SK-N-SH (cell line): ENCODE measurements around the gene LOXHD1. TPM values are rescaled to one million over a fixed set of nuclear protein-coding genes. Genes with fewer than 3 reads are reported as not detected.

Experiments
- CTCF ChIA-PET: fragments of 300-600, 350-600 bp; formaldehyde crosslinking; extraction: SDS; loops from one replicate; lab custom pipeline; 2021; lab: Yijun Ruan, JAX
- POLR2A ChIA-PET: fragments of 350-600 bp; sonication (Branson Sonifier 250); formaldehyde crosslinking; extraction: SDS; loops from one replicate; lab custom pipeline; 2020; ENCODE audit warnings: antibody characterized with exemption, inconsistent platforms; lab: Yijun Ruan, JAX
- DNase-seq: peaks from one replicate; pipeline ENCODE4 v3.0.0; 2012
- H2AFZ ChIP-seq: fragments of 200-600 bp; sonication (generic); 2 replicates; pipeline ENCODE4 v1.8.1; 2016; ENCODE audit warnings: antibody characterized with exemption, mild to moderate bottlenecking, low read depth
- H3F3A ChIP-seq: fragments of 200-600 bp; sonication (generic); replicated peaks from 2 replicates; pipeline ENCODE3; 2016; ENCODE audit warnings: antibody characterized with exemption, mild to moderate bottlenecking; ENCODE audit not compliant: insufficient read depth
- H3K27ac ChIP-seq, 2 experiments: fragments of 200-500 bp in 1 of 2; fragments of 200-600 bp in 1 of 2; sonication (Bioruptor generic) in 1 of 2; sonication (generic), shearing (Covaris generic) in 1 of 2; 2 replicates each; pipeline versions ENCODE4 v1.5.1 to v1.6.1; 2014 to 2016; ENCODE audit warnings: low read depth in 2 of 2, inconsistent platforms in 1 of 2, low read length in 1 of 2, mild to moderate bottlenecking in 1 of 2, mixed read lengths in 1 of 2
- H3K27me3 ChIP-seq: fragments of 200-600 bp; sonication (generic), shearing (Covaris generic); 2 replicates; pipeline ENCODE4 v1.6.1; 2016; ENCODE audit warnings: mixed run types; ENCODE audit not compliant: insufficient read depth
- H3K36me3 ChIP-seq, 2 experiments: fragments of 200-500 bp in 1 of 2; fragments of 200-600 bp in 1 of 2; sonication (Bioruptor generic) in 1 of 2; sonication (generic) in 1 of 2; replicated peaks in 1 of 2; 2 replicates each; pipeline versions ENCODE3 to v1.5.1; 2014 to 2016; ENCODE audit warnings: low read length in 1 of 2, mild to moderate bottlenecking in 1 of 2; ENCODE audit not compliant: insufficient read depth in 2 of 2, control insufficient read depth in 1 of 2
- H3K4me1 ChIP-seq, 2 experiments: fragments of 200-500 bp in 1 of 2; fragments of 200-600 bp in 1 of 2; sonication (Bioruptor generic) in 1 of 2; sonication (generic), shearing (Covaris generic) in 1 of 2; 2 replicates each; pipeline versions ENCODE4 v1.5.1 to v1.6.1; 2014 to 2016; ENCODE audit warnings: low read depth in 1 of 2, low read length in 1 of 2, mixed run types in 1 of 2; ENCODE audit not compliant: insufficient read depth in 2 of 2, control insufficient read depth in 1 of 2
- H3K4me2 ChIP-seq: fragments of 200-600 bp; sonication (generic), shearing (Covaris generic); 2 replicates; pipeline ENCODE4 v1.6.1; 2017; ENCODE audit warnings: mixed run types
- H3K4me3 ChIP-seq, 2 experiments: fragments of 200-500 bp in 1 of 2; fragments of 200-600 bp in 1 of 2; sonication (Bioruptor generic) in 1 of 2; sonication (generic), shearing (Covaris generic) in 1 of 2; 2 replicates each; pipeline versions ENCODE4 v1.5.1 to v1.8.1; 2014 to 2016; ENCODE audit warnings: low read depth in 2 of 2, inconsistent platforms in 1 of 2, low read length in 1 of 2, mild to moderate bottlenecking in 1 of 2, mixed read lengths in 1 of 2, moderate library complexity in 1 of 2
- H3K79me2 ChIP-seq: fragments of 200-600 bp; sonication (generic); 2 replicates; pipeline ENCODE4 v1.8.1; 2017; ENCODE audit warnings: mild to moderate bottlenecking; ENCODE audit not compliant: insufficient read depth
- H3K9ac ChIP-seq: fragments of 200-600 bp; sonication (generic); 2 replicates; pipeline ENCODE4 v1.6.1; 2017; ENCODE audit warnings: mixed run types
- H3K9me2 ChIP-seq: fragments of 200-600 bp; sonication (generic); 2 replicates; pipeline ENCODE4 v1.6.1; 2017; ENCODE audit warnings: mixed run types
- H3K9me3 ChIP-seq: fragments of 200-600 bp; sonication (generic); 2 replicates; pipeline ENCODE4 v1.6.1; 2017; ENCODE audit warnings: mixed run types, mild to moderate bottlenecking, moderate library complexity
- H4K20me1 ChIP-seq: fragments of 200-600 bp; sonication (generic); 2 replicates; pipeline ENCODE4 v1.6.1; 2017; ENCODE audit warnings: mild to moderate bottlenecking, mixed run types; ENCODE audit not compliant: insufficient read depth
- CHD2 ChIP-seq: fragments of 150-350 bp; IDR thresholded peaks from 2 replicates; pipeline ENCODE4 v1.6.1; 2018; ENCODE audit warnings: low read length; ENCODE audit not compliant: partially characterized antibody
- CTCF ChIP-seq: fragments of 200-600 bp; sonication (generic); IDR thresholded peaks from 2 replicates; pipeline ENCODE4 v1.6.1; 2017; ENCODE audit warnings: antibody characterized with exemption, mild to moderate bottlenecking, moderate library complexity
- FOSL2 ChIP-seq: IDR thresholded peaks from 2 replicates; pipeline ENCODE4 v1.4.0; 2012; ENCODE audit warnings: low read depth, mild to moderate bottlenecking, moderate library complexity, borderline replicate concordance
- FOXJ3 ChIP-seq: sonication (generic); formaldehyde crosslinking; IDR thresholded peaks from 2 replicates; pipeline ENCODE4 v1.5.1; 2020; ENCODE audit warnings: mild to moderate bottlenecking, missing genetic modification reagents
- FOXM1 ChIP-seq: IDR thresholded peaks from 2 replicates; pipeline ENCODE4 v1.4.0; 2012; ENCODE audit warnings: low read depth, mild to moderate bottlenecking
- GATA2 ChIP-seq: sonication (generic); formaldehyde crosslinking; IDR thresholded peaks from 2 replicates; pipeline ENCODE4 v1.5.0; 2020; ENCODE audit warnings: mild to moderate bottlenecking, missing genetic modification reagents
- IRF3 ChIP-seq: fragments of 150-350 bp; IDR thresholded peaks from 2 replicates; pipeline ENCODE4 v1.6.1; 2016; ENCODE audit warnings: mild to moderate bottlenecking, low read depth, low read length
- MAX ChIP-seq: IDR thresholded peaks from 2 replicates; pipeline ENCODE4 v1.4.0; 2012; ENCODE audit warnings: low read depth
- MXI1 ChIP-seq: IDR thresholded peaks from 2 replicates; pipeline ENCODE4 v1.6.1; 2012; ENCODE audit warnings: mild to moderate bottlenecking, low read depth, low read length, improper control_type of control experiment
- NRF1 ChIP-seq: IDR thresholded peaks from 2 replicates; pipeline ENCODE4 v1.6.1; 2012; ENCODE audit warnings: low read depth, mild to moderate bottlenecking, low read length
- PBX3 ChIP-seq: IDR thresholded peaks from 2 replicates; pipeline ENCODE4; 2012
- RAD21 ChIP-seq: IDR thresholded peaks from 2 replicates; pipeline ENCODE4 v1.6.1; 2012; ENCODE audit warnings: mild to moderate bottlenecking, low read length
- RCOR1 ChIP-seq: fragments of 150-350 bp; IDR thresholded peaks from 2 replicates; pipeline ENCODE4 v1.6.1; 2017; ENCODE audit warnings: antibody characterized with exemption, low read length
- RFX5 ChIP-seq: IDR thresholded peaks from 2 replicates; pipeline ENCODE4 v1.6.1; 2012; ENCODE audit warnings: mild to moderate bottlenecking, improper control_type of control experiment, low read length
- TAF1 ChIP-seq: IDR thresholded peaks from 2 replicates; pipeline ENCODE4 v1.6.1; 2012; ENCODE audit warnings: low read depth, mild to moderate bottlenecking, low read length, moderate library complexity, borderline replicate concordance
- TEAD4 ChIP-seq: IDR thresholded peaks from 2 replicates; pipeline ENCODE4 v1.4.0; 2012; ENCODE audit warnings: mild to moderate bottlenecking, borderline replicate concordance; ENCODE audit not compliant: insufficient read depth
- USF1 ChIP-seq: IDR thresholded peaks from 2 replicates; pipeline ENCODE4 v1.4.0; 2012; ENCODE audit warnings: low read depth, borderline replicate concordance
- USF2 ChIP-seq: fragments of 150-350 bp; IDR thresholded peaks from 2 replicates; pipeline ENCODE4 v1.6.1; 2017; ENCODE audit warnings: antibody characterized with exemption, low read length, low read depth, borderline replicate concordance
- ZBTB33 ChIP-seq: IDR thresholded peaks from 2 replicates; pipeline ENCODE4 v1.4.0; 2012; ENCODE audit warnings: low read depth, borderline replicate concordance
- WGBS: methylation state at CpG from one replicate; pipeline ENCODE4 v1.1.6; 2017; ENCODE audit warnings: low lambda C conversion rate; 5-methylcytosine and 5-hydroxymethylcytosine counted together
- polyA plus RNA-seq, 3 experiments: library from polyadenylated mRNA; depleted of rRNA; stranded (reverse); fragments of >200 nt; gene quantifications; 2 replicates each; pipeline ENCODE4 v1.2.3, GENCODE V29; 2012

Gene LOXHD1
- polyA plus RNA-seq, 1 of the 3 experiments (the other 2 are of a cell fraction): not detected

GRCh38 chr18:46436621-46437020 lies 220.4 kb downstream of the LOXHD1 start:
- Histone ChIP-seq H3F3A (no peaks in the 10 kb centered on the region), H4K20me1 (no peaks in the 10 kb centered on the region), H3K36me3 (no peaks in the 10 kb centered on the region), H3K4me2 (no peak overlapping the region), H3K4me3 (no peak overlapping the region), H3K27ac (peak overlapping the region in 1 of 2 experiments; percentile 85; a peak in 2 of 4 replicates), H3K9ac (no peak overlapping the region), H3K27me3 (no peaks in the 10 kb centered on the region), H3K79me2 (no peaks in the 10 kb centered on the region), H3K9me2 (no peaks in the 10 kb centered on the region), H3K4me1 (peaks cover 0 to 41% of the 10 kb centered on the region in 2 experiments; a peak in 2 of 4 replicates), H3K9me3 (no peaks in the 10 kb centered on the region), H2AFZ (no peak overlapping the region)
- TF ChIP-seq NRF1: no peak
- TF ChIP-seq PBX3: no peak
- no peak for TF ChIP-seq FOSL2
- TF ChIP-seq USF1: no peak
- no peak for TF ChIP-seq RCOR1
- no peak for TF ChIP-seq CTCF
- no peak for TF ChIP-seq MXI1
- no peak for TF ChIP-seq RAD21
- TF ChIP-seq IRF3: no peak
- TF ChIP-seq TEAD4: no peak
- no peak for TF ChIP-seq TAF1
- TF ChIP-seq FOXJ3: no peak
- no peak for TF ChIP-seq GATA2 (CRISPR knock-in tag)
- TF ChIP-seq RFX5: no peak
- TF ChIP-seq FOXM1: no peak
- no peak for TF ChIP-seq ZBTB33
- no peak for TF ChIP-seq USF2
- TF ChIP-seq MAX: no peak
- TF ChIP-seq CHD2: no peak
- POLR2A ChIA-PET: no interaction called here
- no peak for DNase-seq
- WGBS: 6% methylated on average over 2 of the region's 2 CpGs
- CTCF ChIA-PET: interaction anchor here (3.2 kb wide), 1 partner anchor 155 kb away, joined by 11 read pairs; no protein-coding TSS in a partner anchor
